Liver (tissue), 9 donors: Measurements from ENCODE around the gene SAFB. TPM values are rescaled to one million over a fixed set of nuclear protein-coding genes. Genes with fewer than 3 reads are reported as not detected.

ENCODE experiments used
- DNase-seq: peaks from one replicate; pipeline ENCODE4 v3.0.0-alpha.2; 2017; ENCODE audit warnings: low spot score
- H3K27ac ChIP-seq, 2 donors: one replicate each; pipeline ENCODE4 v1.7.0; 2013; ENCODE audit warnings: inconsistent platforms in 2 of 2, low read length in 2 of 2, control low read depth in 1 of 2, low read depth in 1 of 2, mild to moderate bottlenecking in 1 of 2
- H3K27me3 ChIP-seq, 4 donors: one replicate each; pipeline versions ENCODE4 v1.6.1 to v1.7.0; 2013; ENCODE audit warnings: low read length in 3 of 4, inconsistent platforms in 1 of 4, mild to moderate bottlenecking in 1 of 4, moderate library complexity in 1 of 4; ENCODE audit not compliant: control insufficient read depth in 4 of 4, insufficient read depth in 4 of 4
- H3K36me3 ChIP-seq, 4 donors: one replicate each; pipeline versions ENCODE4 v1.6.1 to v1.7.0; 2013; ENCODE audit warnings: low read length in 3 of 4, mild to moderate bottlenecking in 3 of 4, low read depth in 1 of 4, moderate library complexity in 1 of 4; ENCODE audit not compliant: control insufficient read depth in 4 of 4, insufficient read depth in 3 of 4
- H3K4me1 ChIP-seq, 4 donors: one replicate each; pipeline versions ENCODE4 v1.6.1 to v1.7.0; 2013; ENCODE audit warnings: low read length in 3 of 4, mild to moderate bottlenecking in 3 of 4, moderate library complexity in 1 of 4; ENCODE audit not compliant: control insufficient read depth in 4 of 4, insufficient read depth in 4 of 4
- H3K4me3 ChIP-seq, 3 donors: one replicate each; pipeline versions ENCODE4 v1.6.1 to v1.7.0; 2013; ENCODE audit warnings: low read length in 3 of 3, control low read depth in 1 of 3, low read depth in 1 of 3, mild to moderate bottlenecking in 1 of 3
- H3K9ac ChIP-seq, 2 donors: one replicate each; pipeline ENCODE4 v1.7.0; 2013; ENCODE audit warnings: low read length in 2 of 2, mild to moderate bottlenecking in 2 of 2, moderate library complexity in 2 of 2, control low read depth in 1 of 2, low read depth in 1 of 2
- H3K9me3 ChIP-seq, 4 donors: one replicate each; pipeline versions ENCODE4 v1.6.1 to v1.7.0; 2013; ENCODE audit warnings: low read length in 3 of 4; ENCODE audit not compliant: control insufficient read depth in 4 of 4
- ATF3 ChIP-seq: IDR thresholded peaks from 2 replicates; pipeline ENCODE4 v1.6.1; 2016; ENCODE audit warnings: antibody characterized with exemption
- CTCF ChIP-seq: fragments of 150-350 bp; IDR thresholded peaks from 2 replicates; pipeline ENCODE4 v1.5.1; 2017; ENCODE audit warnings: improper control_type of control experiment, low read depth, low read length; ENCODE audit not compliant: missing input control
- EGR1 ChIP-seq, 2 donors: IDR thresholded peaks; 2 replicates each; pipeline ENCODE4 v1.6.1; 2016 to 2018; ENCODE audit warnings: antibody characterized with exemption in 2 of 2, low read depth in 2 of 2
- FOXA1 ChIP-seq: IDR thresholded peaks from 2 replicates; pipeline ENCODE4 v1.6.1; 2016; ENCODE audit warnings: antibody characterized with exemption
- FOXA2 ChIP-seq: IDR thresholded peaks from 2 replicates; pipeline ENCODE4 v1.6.1; 2016; ENCODE audit warnings: antibody characterized with exemption
- GABPA ChIP-seq, 2 donors: IDR thresholded peaks in 1 of 2; conservative IDR thresholded peaks in 1 of 2; 2 replicates each; pipeline ENCODE4 v1.6.1; 2016; ENCODE audit warnings: antibody characterized with exemption in 2 of 2, mild to moderate bottlenecking in 1 of 2, moderate library complexity in 1 of 2
- HNF4A ChIP-seq, 2 donors: conservative IDR thresholded peaks; 2 replicates each; pipeline ENCODE4 v1.6.1; 2016; ENCODE audit warnings: antibody characterized with exemption in 2 of 2, mild to moderate bottlenecking in 2 of 2
- HNF4G ChIP-seq: IDR thresholded peaks from 2 replicates; pipeline ENCODE4 v1.6.1; 2016; ENCODE audit warnings: antibody characterized with exemption
- JUND ChIP-seq, 2 donors: IDR thresholded peaks; 2 replicates each; pipeline ENCODE4 v1.6.1; 2016; ENCODE audit warnings: antibody characterized with exemption in 2 of 2
- MAX ChIP-seq: IDR thresholded peaks from 2 replicates; pipeline ENCODE4 v1.6.1; 2016; ENCODE audit warnings: antibody characterized with exemption
- NR2F2 ChIP-seq: IDR thresholded peaks from 2 replicates; pipeline ENCODE4 v1.6.1; 2016; ENCODE audit warnings: antibody characterized with exemption
- RAD21 ChIP-seq, 2 donors: IDR thresholded peaks; 2 replicates each; pipeline ENCODE4 v1.6.1; 2016; ENCODE audit warnings: antibody characterized with exemption in 2 of 2, mild to moderate bottlenecking in 2 of 2
- REST ChIP-seq: IDR thresholded peaks from 2 replicates; pipeline ENCODE4 v1.6.1; 2016; ENCODE audit warnings: antibody characterized with exemption, mild to moderate bottlenecking
- RXRA ChIP-seq, 2 donors: IDR thresholded peaks; 2 replicates each; pipeline ENCODE4 v1.6.1; 2017 to 2018; ENCODE audit warnings: antibody characterized with exemption in 2 of 2, mild to moderate bottlenecking in 1 of 2
- SP1 ChIP-seq: IDR thresholded peaks from 2 replicates; pipeline ENCODE4 v1.6.1; 2018; ENCODE audit warnings: antibody characterized with exemption, mild to moderate bottlenecking
- TAF1 ChIP-seq: conservative IDR thresholded peaks from 2 replicates; pipeline ENCODE4 v1.6.1; 2016; ENCODE audit warnings: antibody characterized with exemption, mild to moderate bottlenecking
- YY1 ChIP-seq: IDR thresholded peaks from 2 replicates; pipeline ENCODE4 v1.6.1; 2016; ENCODE audit warnings: antibody characterized with exemption, mild to moderate bottlenecking
- ZBTB33 ChIP-seq: IDR thresholded peaks from 2 replicates; pipeline ENCODE4 v1.6.1; 2016; ENCODE audit warnings: antibody characterized with exemption
- WGBS: extraction: QIAGEN DNeasy Blood & Tissue Kit; methylation state at CpG from one replicate; pipeline ENCODE4 v1.1.7; 2013; 5-methylcytosine and 5-hydroxymethylcytosine counted together
- polyA plus RNA-seq, 2 donors: library from polyadenylated mRNA; stranded (reverse) in 1 of 2; unstranded in 1 of 2; fragments of 200-250 nt in 1 of 2; fragments of >200 nt in 1 of 2; fragmentation: Nextera tagmentation in 1 of 2; extraction: Ambion mirVana in 1 of 2; gene quantifications; one replicate each; pipeline versions ENCODE4 v1.2.1 to v1.2.3, GENCODE V29; 2013 to 2015
- total RNA-seq, 2 donors: library from RNA; depleted of rRNA; stranded (reverse); fragments of >200 nt; gene quantifications; one replicate each; pipeline ENCODE4 v1.2.3, GENCODE V29; 2014
- donor health status: healthy.
- donor health status: healthy.
- donor health status: healthy.
- donor health status: healthy.
- donor health status: healthy.

The SAFB gene
- total and polyA plus RNA-seq, 4 donors, result 16.5 to 65.0 (median 38.5) TPM

GRCh38 chr19:5594521-5594950, 28.3 kb upstream of the SAFB start:
- H3K27me3 ChIP-seq, result no peaks in the 10 kb centered on the region
- DNase-seq, result no peak
- no peaks in the 10 kb centered on the region for H3K9me3 ChIP-seq
- H3K27ac ChIP-seq, result no peak overlapping the region
- 40% methylated on average over 7 of the region's 7 CpGs for WGBS
- no peak overlapping the region for H3K4me3 ChIP-seq
- H3K36me3 ChIP-seq, result peaks cover 32 to 97% (median 75%) of the 10 kb centered on the region in 4 donors
- peaks cover 0 to 11% (median 10%) of the 10 kb centered on the region in 4 donors for H3K4me1 ChIP-seq
- H3K9ac ChIP-seq, result no peak overlapping the region
- no peak for TF ChIP-seq MAX
- peak; percentile 80 for TF ChIP-seq SP1
- TF ChIP-seq HNF4A (conservative IDR thresholded peaks at IDR 0.05), result peak; percentile 83 to 97
- no peak for TF ChIP-seq ATF3
- TF ChIP-seq RAD21 (IDR thresholded peaks at IDR 0.05), result peak in 1 of 2 donors; percentile 39
- no peak for TF ChIP-seq ZBTB33
- no peak for TF ChIP-seq GABPA (IDR thresholded peaks at IDR 0.05 in 1 of 2, conservative IDR thresholded peaks at IDR 0.05 in 1 of 2)
- no peak for TF ChIP-seq REST
- peak; percentile 89 for TF ChIP-seq HNF4G
- TF ChIP-seq NR2F2, result peak; percentile 25
- no peak for TF ChIP-seq EGR1 (IDR thresholded peaks at IDR 0.05; ENCODE audit: low read depth in 2 of 2)
- no peak for TF ChIP-seq FOXA1
- no peak for TF ChIP-seq TAF1
- TF ChIP-seq FOXA2, result no peak
- TF ChIP-seq CTCF, result no peak
- TF ChIP-seq RXRA (IDR thresholded peaks at IDR 0.05), result peak in 1 of 2 donors; percentile 69
- no peak for TF ChIP-seq YY1
- TF ChIP-seq JUND (IDR thresholded peaks at IDR 0.05), result peak in 1 of 2 donors; percentile 23
